22Rv1 (cell line): ENCODE measurements around the gene COCH.

ENCODE experiments used
- H3K27ac ChIP-seq: fragments of 450-650 bp; 2 replicates; pipeline ENCODE4 v1.5.1; 2017
- CTCF ChIP-seq: fragments of 450-650 bp; IDR thresholded peaks from 2 replicates; pipeline ENCODE4 v1.5.1; 2017; ENCODE audit warnings: mild to moderate bottlenecking
- ZFX ChIP-seq: fragments of 450-650 bp; IDR thresholded peaks from 2 replicates; pipeline ENCODE4 v1.6.1; 2017; ENCODE audit warnings: antibody characterized with exemption, borderline replicate concordance

The COCH gene

GRCh38 chr14:30935445-30935844 lies 61.1 kb downstream of the COCH start:
- TF ChIP-seq CTCF = no peak
- no peak for TF ChIP-seq ZFX
- H3K27ac ChIP-seq = no peak overlapping the region

- TF ChIP-seq ZFX (no peak), CTCF (no peak)
- no peak overlapping the region for H3K27ac ChIP-seq
Observed at GRCh38 chr14:30938617-30939016, 64.3 kb downstream of the COCH start.
